GM18861 (cell line): Measurements from ENCODE around the gene PCSK6.

Experiments used
- ATAC-seq: cut with Tn5 transposase; IDR thresholded peaks from one replicate; pipeline ENCODE4 v1.9.1; 2021; ENCODE audit not compliant: unreplicated experiment

The PCSK6 gene

DNA sequence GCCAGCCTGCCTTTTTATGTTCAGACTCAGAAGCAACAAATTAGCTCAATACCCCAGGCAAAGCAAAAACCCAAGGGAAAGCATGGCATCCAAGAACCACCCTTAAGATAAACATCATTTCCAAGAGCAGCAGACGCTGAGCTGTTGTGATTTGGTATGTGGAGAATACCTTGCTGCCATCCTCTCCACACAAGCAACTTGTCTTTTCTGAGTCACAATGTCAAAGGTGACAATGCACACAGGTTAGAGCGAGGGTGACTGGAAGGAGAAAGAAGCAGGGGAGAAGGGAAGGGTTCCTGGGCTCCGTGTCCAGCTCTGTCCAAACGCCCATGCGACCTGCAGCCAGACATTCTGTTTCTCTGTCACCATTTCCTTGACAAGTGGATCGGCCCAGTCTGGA, 6.0 kb downstream of the PCSK6 start:
- no peak for ATAC-seq

DNA sequence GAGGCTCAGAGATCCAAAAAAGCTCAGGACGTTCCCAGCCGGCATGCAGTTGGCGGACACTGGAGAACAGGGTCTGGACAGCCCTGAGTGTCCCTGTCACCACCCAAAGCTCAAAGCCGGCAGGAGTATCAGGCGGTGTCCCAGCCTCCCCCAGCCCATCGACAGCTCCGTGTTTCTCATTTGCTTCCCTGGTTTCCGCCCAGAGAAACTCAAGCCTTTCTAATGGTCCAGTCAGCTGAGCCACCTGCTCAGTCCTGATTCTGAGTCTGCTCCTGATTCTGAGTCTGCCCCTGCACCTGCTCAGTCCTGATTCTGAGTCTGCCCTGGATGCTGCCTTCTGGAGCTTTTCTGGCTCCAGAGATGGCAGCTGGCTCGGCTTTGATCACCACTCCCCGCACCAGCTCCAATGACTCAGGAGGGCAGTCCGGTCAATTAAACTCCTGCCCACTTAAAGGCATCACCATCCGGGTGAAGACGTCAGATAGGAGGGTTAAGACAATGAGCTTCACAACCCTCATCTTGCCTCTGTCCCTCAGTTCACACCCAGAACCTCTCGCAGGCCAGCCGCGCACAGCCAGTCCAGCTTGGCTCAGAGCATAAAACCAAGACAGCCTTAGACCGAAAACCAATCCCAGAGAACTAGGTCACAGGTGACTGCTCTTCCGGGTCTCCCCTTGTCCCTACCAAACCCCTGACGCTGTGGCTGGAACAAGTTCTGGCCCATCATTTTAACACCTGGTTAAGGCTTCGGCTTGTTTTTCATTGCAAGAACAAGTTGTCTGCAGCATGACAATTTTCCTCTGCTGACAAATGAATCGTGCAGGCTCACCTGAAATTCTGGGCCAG, 6.8 kb downstream of the PCSK6 start:
- ATAC-seq: no peak

DNA sequence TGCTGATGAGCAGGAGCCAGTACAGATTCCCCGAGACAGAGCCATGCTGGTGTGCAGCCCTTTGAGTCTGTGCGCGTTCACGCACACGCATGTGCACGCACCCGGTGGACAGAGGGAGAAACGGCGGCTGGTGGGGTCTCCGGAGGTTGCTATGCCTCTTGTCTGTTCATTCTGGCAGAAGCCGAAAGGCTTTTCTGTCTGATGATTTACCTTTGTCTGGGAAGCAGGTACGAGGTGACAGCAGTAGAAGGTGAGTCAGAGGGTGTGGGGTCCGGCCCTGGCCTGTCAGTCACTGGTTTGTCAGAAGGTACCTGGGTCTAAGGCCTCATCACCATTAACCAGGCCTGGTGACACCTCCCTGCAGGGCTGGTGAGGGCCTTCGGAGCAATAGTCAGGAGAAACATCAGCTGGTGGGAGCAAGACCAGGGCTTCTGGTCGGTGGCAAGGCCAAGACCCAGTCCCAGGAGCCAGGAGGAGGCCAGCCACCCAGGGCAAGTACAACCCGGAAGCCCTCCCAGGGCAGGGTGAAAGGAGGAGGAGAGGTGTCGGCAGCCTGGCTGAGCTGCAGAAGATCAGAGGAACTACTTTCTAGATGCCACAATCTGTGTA, 7.5 kb downstream of the PCSK6 start:
- ATAC-seq: no peak

DNA sequence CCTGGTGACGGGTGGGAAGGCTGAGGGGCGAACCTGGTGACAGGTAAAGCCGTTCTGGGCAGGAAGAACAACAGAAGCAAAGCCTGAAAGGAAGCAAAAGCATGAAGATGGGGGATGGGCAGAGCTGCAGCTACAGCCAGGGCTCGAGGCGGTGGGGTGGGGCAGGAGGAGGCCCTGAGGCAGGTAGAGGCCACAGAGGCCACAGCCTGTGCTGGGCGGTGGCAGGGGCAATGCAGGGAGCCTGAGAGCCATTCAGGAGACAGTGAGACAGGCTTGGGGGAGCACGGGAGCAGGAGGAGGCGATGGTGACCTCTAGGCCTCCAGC, 8.2 kb downstream of the PCSK6 start:
- no peak for ATAC-seq

GRCh38 chr15:101480613-101481380, 8.7 kb downstream of the PCSK6 start:
- ATAC-seq: no peak

DNA sequence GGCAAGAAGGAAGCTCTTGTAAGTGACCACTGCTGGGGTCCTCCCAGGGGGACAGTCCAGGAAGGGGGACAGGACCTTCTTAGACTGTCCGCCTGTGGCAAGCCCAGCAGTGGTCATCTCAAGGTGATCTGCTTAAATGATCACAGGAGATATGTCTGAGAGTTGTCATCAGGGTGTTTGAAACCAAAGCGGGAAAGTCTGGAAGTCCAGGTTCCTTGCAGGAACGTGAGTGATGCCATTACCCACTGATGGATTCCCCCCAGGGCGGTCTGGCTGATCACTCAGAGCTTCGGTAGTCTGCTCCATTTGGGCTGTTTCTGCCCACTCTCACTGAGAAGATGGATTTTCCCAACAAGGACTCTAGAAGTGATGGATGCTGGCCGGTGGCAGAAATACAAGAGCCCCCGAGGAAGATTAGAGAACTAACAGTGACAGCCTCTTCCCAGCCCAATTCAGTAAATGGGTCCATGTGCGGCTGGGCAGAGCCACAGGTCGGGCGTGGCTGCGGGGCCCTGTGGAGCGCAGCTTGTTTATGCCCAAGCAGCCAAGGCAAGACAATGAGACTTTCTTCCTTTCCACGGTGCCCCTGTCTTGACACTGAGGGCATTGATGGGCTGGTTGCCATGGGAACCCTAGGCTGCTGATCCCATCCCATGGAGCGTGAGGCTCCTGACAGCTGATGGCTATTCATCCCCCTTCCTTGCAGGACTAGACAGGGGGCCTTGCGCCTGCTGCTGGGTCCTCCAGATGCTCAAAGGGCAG, 9.5 kb downstream of the PCSK6 start:
- no peak for ATAC-seq

DNA sequence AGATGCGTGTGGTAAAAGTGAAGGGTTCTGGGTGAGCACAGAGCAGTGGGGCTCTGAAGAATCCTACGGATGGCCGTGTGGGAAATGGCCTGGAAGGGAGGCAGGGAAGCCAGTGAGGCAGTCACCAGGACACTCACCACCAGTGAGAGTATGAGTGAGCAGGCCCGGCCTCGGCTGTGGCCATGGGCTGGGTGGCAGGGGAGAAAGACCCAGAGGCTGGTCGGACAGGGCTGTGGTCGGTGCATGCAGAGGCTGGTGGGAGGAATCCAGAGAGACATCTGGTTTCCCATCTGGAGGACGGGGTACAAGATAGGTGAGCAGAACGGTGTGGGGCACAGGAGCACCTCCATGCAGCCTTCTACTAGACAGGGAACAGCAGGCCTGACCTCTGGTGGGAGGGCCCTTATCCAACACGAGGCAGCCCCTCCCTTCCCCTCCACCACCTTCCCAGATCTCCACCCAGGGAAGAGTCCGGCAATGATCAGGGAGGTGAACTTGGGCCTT, 10.1 kb downstream of the PCSK6 start:
- ATAC-seq: no peak

- ATAC-seq: no peak
Measured at GRCh38 chr15:101478701-101479341, 10.7 kb downstream of the PCSK6 start.

- ATAC-seq: no peak
Measured at GRCh38 chr15:101477851-101478362, 11.6 kb downstream of the PCSK6 start.

DNA sequence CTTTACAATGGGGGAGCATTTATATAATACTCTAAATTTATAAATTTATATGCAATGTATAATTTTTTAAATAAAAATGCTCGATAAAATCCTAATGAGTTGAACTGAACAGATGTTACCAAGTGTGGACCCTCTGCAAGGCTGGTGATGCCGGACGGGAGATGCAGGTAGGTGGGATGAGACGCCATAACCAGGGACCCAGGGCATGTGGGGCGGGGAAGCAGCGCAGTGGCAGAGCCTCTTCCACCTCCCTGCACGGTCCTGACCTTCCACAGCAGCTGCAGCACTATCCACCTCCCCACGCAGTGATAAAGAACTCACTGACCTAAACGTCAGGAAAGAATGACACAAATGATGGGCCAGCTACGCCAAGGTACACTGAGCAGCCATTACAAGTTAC, 12.8 kb downstream of the PCSK6 start:
- no peak for ATAC-seq

- no peak for ATAC-seq
Measured at GRCh38 chr15:101474983-101475382, 14.5 kb downstream of the PCSK6 start.

- no peak for ATAC-seq
Measured at GRCh38 chr15:101474233-101474632, 15.3 kb downstream of the PCSK6 start.

- no peak for ATAC-seq
Measured at GRCh38 chr15:101472033-101472432, 17.5 kb downstream of the PCSK6 start.

- ATAC-seq: no peak
Measured at GRCh38 chr15:101470548-101471239, 18.8 kb downstream of the PCSK6 start.

GRCh38 chr15:101469520-101470288, 19.8 kb downstream of the PCSK6 start:
- no peak for ATAC-seq

- ATAC-seq: no peak
Measured at GRCh38 chr15:101466188-101466587, 23.3 kb downstream of the PCSK6 start.

DNA sequence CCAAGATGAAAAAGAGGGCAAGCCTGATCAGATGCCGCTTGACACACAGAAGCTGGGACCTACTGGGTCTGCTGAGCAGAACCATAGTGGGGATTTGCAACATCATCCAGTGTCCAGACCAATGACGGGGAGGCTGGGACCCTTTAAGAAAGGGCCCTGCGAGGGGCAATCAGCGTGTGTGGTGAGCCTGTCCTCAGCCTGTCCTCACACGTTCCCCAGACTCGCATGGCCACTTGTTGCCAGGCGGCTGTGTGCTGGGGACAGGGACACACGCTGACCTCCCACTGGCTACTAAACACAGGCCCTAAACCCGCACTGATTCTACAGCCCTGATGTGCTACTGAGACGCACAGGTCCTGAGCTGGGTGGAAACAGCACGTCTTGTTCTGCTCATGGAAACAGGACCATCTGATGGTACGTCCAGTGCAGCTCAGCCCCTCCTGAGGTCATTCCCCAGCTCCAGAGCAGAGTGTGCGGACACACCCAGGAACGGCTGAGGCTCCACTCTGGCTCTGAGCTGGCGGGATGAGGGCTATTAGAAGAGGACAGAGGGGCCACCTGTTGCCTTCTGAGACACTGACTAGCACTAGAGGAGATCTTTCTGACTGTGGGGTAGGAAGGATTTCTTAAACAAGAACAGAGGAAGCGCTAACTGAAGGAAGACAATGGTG, 24.4 kb downstream of the PCSK6 start:
- ATAC-seq: no peak

DNA sequence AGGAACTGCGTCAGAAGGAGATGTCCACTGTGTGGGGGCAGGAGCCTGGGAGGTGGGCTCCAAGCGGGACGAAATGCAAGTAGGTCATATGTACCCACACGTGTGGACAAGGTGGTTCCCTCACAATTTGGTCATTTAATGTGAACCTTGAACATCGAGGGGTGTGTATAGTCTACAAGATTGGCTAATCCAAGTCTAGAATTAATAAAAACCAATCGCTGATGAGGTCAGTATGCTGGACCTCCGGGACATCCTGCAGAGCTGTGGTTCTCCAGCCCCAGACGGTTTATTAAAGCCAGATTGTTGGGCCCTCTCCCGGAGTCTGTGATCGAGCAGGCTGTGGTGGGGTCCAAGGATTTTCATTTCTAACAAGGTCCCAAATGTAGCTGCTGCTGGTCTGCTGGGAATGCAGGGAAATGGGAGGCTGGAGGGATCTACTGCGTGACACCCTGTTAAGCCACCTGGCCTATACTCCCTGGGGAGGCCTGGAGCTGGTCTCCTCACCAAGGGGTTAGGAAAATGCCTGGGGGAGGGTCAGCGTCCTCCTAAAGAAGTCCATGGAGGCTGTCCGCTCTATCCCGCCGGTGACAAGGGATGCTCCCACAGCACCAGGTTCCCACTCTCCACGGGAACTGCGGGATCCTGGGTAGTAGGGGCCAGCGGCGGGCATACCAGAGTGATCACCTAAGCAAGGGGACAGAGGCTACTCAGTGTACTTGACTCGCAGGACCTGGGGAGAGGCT, 25.1 kb downstream of the PCSK6 start:
- no peak for ATAC-seq
